ENCODE data around the gene LYZL2.
"Not testable (repeated sequence)": the region's sequence is repeated elsewhere in the genome, so short reads cannot be mapped to it uniquely, and the experiment has no call there.

LYZL2 gene

DNA sequence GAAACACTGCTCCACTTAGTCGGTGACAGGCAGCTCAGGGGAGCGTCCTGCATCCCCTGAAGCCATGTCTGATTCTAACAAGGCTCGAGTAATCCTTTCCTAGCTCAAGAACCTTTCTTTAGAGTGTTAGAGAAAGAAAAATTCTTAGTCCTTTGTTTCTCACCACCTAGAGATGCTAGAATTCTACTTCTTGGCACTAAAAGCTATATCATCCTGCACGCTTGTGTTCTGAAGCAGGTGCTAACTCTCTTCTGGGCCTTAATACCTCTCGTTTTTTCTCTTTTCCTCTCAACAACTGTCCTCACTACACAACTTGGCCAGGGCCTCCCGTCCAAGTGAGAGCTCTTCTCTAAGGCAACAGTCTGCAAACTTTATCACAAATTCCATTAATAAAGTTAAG, at the start of gene LYZL2:
Gene LYZL2, minus strand, starts transcription at position 101 of the 400 bp plus-strand sequence. CDS start 2,838 bp downstream, outside the sequence.
- no peak for DNase-seq

DNA sequence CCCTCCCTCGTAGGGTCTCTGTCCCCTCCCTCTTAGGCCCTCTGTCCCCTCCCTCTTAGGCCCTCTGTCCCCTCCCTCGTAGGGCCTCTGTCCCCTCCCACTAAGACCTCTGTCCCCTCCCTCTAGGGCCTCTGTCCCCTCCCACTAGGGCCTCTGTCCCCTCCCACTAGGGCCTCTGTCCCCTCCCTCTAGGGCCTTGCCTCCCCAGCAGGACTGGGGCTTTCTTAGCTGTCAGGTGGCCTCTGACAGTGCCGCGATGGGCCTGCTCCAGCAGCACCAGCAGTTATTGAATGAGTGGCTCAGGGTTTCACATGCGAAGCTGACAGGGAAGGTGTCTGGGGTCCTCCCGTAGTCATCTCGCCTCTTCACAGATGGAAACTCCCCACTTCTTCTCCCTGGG, 48.1 kb upstream of the LYZL2 start:
- DNase-seq: not testable (repeated sequence)

GRCh38 chr10:30677146-30677545, 47.6 kb upstream of the LYZL2 start:
- not testable (repeated sequence) for DNase-seq

- no peak for DNase-seq
Measured at GRCh38 chr10:30675791-30676718, 46.5 kb upstream of the LYZL2 start.

DNA sequence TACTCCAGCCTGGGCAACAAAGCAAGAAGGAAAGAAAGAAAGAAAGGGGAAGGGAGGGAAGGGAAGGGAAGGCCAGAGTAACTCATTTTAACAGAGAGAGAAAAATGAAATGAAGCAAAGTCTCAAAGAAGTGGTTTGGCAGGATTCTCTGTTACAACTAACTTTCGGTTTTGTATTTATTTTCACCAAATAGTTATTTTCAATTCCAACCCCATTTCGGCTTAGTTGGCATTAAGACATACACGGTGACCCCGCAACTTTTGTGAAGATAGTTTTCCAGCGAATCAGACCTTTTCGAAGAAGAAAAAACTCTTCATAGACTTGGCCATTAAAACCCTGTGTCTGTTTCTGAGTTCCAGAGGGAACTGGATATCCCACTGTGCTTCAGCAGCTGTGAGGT, 45.2 kb upstream of the LYZL2 start:
- DNase-seq: no peak

DNA sequence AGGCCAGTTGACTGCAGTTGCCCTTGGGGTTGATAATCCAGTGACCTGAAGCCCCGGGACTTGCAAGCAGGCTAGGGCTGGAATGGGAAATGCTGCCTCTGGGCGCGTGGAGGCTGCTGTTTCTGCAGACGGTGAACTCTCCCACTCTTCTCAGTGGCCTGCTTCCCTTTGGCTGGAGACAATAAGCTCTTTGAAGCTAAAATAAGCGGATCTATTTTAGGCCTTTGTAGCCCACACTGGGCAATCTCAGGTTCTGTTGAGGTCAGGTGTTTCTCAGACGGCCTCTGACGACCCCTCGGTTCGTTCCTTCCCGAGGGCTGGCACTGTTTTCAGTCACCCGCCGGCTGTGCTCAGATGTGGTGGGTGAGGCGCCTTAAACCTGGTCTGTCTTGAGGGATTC, 43.7 kb upstream of the LYZL2 start:
- DNase-seq: not testable (repeated sequence)

DNA sequence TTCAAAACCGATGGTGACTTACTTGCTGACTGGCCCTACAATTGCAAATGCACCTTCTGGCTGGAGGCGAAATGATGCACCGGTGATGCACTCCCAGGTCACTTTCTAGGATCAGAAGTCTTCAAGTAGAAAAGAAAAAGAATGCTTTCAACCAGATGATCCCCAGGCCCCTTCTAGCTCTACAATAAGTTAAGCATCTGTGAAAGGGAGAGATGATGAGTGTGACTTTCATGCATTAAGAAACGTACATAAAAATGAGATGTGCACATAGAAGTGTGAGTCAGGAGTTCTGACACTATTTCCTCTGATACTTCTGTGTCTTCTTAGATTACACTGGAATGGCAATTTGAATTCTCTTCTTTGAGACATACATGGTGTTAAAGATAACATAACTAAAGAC, 42.8 kb upstream of the LYZL2 start:
- not testable (repeated sequence) for DNase-seq

DNA sequence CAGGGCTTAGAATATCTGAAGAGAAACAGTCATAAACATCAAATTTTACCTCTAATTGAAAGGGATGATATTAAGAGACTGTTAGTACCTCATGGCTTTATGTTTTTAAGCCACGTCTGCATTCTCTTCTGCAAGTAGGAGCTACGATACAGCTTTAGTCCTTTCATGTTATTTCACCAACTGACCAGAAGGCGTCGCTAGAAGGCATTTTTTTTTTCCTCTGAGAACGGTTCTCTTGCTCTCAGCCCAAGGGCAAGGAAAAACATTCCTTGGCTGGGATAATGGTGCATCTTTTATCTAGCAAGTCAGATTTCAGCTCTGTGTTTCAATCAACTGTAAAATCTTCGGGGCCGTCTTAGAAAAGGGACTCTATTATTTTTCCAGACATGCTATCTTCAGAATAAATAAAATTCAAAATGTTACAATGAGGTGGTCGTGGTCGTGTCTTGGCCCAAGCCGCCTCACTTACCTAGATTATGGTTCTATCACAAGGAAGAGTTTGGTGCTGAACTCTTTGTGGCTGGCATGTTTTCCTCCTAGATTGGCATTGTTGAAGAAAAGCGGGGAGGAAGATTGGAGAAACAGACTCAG, 41.6 kb upstream of the LYZL2 start:
- DNase-seq: no peak

- not testable (repeated sequence) for DNase-seq
Measured at GRCh38 chr10:30667982-30668381, 38.4 kb upstream of the LYZL2 start.

DNA sequence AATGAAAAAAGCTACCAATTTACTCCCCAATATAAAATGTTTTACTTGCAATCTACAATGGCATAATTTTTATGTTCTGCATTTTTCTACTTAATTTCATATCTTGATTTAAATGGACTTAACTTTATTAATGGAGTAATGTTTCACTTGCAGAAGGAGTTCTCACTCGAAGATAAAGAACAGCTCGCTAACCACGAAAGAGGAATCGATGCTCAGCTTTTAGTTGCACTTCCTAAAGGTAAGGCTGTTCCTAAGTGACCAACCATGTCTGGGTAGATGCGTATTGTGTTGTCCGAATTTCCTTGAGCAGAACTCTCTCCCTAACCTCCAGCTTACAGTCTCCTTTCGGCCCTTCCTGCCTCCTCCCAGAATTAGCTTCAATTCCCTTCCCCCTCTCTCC, 33.9 kb upstream of the LYZL2 start:
- not testable (repeated sequence) for DNase-seq

- DNase-seq: no peak
Measured at GRCh38 chr10:30662814-30663213, 33.3 kb upstream of the LYZL2 start.

- not testable (repeated sequence) for DNase-seq
Measured at GRCh38 chr10:30660314-30660713, 30.8 kb upstream of the LYZL2 start.

DNA sequence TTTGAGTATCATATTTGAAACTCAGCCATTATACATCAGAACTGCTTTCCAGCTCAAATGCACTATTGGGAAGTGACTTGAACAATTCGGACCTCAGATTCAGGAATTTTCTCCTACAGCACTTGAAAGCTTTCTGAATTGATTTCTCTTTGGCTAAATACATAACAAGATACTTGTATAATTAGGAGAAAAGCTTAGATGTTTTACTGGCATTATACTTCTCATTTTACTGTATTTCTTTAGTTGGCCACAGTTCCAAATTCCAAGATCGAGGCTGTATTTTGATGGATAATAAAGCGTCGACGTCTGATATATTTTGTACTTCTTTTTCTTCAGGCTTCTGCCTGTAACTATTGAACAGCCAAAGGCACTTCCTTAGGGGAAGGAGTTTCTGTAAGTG, 26.7 kb upstream of the LYZL2 start:
- DNase-seq: no peak

- DNase-seq: not testable (repeated sequence)
Measured at GRCh38 chr10:30655001-30655400, 25.4 kb upstream of the LYZL2 start.

- not testable (repeated sequence) for DNase-seq
Measured at GRCh38 chr10:30651470-30652397, 22.2 kb upstream of the LYZL2 start.

DNA sequence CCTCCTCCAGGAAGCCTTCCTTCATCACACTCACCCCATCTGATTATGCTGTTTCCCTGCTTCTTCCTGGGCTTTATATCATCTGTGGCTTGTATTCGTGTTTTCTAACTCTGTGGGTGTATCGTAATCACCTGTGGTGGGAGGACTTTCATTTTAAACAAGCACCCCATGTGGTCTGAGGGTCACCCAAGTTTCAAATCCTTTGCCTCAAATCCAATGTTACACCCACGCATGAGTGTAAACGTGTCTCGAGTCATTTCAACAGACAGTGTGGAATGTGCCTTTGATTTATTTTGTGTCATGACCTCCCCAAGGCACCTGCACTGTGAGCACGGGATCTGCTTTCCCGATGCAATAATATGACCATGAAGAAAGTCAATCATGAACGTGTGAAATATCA, 17.5 kb upstream of the LYZL2 start:
- no peak for DNase-seq

DNA sequence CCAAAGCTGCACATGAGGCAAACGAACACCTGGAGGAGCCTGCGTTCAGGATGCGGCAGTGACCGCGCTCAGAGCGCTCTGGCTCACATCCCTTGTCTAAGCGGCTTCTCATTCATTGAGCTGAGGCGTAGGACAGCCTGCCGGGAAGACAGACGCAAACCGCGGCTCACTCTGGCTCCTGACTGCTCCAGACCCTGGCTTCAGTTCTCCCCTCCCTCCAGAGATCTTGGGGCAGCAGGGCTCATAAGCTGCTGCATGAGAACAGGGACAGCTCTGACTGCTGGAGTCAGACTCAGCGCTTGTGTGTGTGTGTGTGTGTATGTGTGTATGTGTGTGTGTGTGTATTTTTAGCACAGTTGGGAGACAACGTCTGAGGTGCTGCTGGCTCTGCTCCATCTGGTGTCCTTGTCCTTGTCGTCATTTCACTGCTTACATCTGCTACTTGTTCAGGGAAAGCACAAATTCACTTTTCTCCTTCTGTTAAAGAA, 15.8 kb upstream of the LYZL2 start:
- DNase-seq: no peak

- DNase-seq: not testable (repeated sequence)
Measured at GRCh38 chr10:30644408-30644861, 14.9 kb upstream of the LYZL2 start.

- not testable (repeated sequence) for DNase-seq
Measured at GRCh38 chr10:30643557-30644199, 14.1 kb upstream of the LYZL2 start.

GRCh38 chr10:30642856-30643255, 13.3 kb upstream of the LYZL2 start:
- not testable (repeated sequence) for DNase-seq

GRCh38 chr10:30639946-30640786, 10.6 kb upstream of the LYZL2 start:
- no peak for DNase-seq
